BE2C (cell line): ENCODE data around the gene NDUFC1. TPM values are rescaled to one million over a fixed set of nuclear protein-coding genes. Genes with fewer than 3 reads are reported as not detected.
A peak's percentile ranks its signal among the peaks of the same experiment; 100 is the strongest.

Experiments
- DNase-seq: peaks from one replicate; pipeline ENCODE4 v3.0.0-alpha.2; 2020
- H3K27me3 ChIP-seq: fragments of 250-450 bp; sonication (Bioruptor Pico); 2 replicates; pipeline ENCODE4 v1.5.1; 2020; ENCODE audit warnings: mild to moderate bottlenecking
- H3K36me3 ChIP-seq: fragments of 250-450 bp; sonication (Bioruptor Pico); 2 replicates; pipeline ENCODE4 v1.5.1; 2020; ENCODE audit warnings: mild to moderate bottlenecking
- H3K4me1 ChIP-seq: fragments of 250-450 bp; sonication (Bioruptor Pico); 2 replicates; pipeline ENCODE4 v1.5.1; 2020
- H3K4me3 ChIP-seq: 2 replicates; pipeline ENCODE4 v1.5.1; 2011; ENCODE audit warnings: low read depth, low read length
- H3K9me3 ChIP-seq: fragments of 250-450 bp; sonication (Bioruptor Pico); 2 replicates; pipeline ENCODE4 v1.5.1; 2020
- CTCF ChIP-seq: IDR thresholded peaks from 2 replicates; pipeline ENCODE4 v1.5.1; 2012; ENCODE audit warnings: mild to moderate bottlenecking, low read depth, low read length
- polyA plus RNA-seq: library from polyadenylated mRNA; unstranded; fragments of >200 nt; gene quantifications from one replicate; pipeline ENCODE4 v1.2.1, GENCODE V29; 2012; ENCODE audit warnings: low read depth, missing spikeins; ENCODE audit not compliant: insufficient read length, insufficient read depth

The NDUFC1 gene
- 106 TPM for polyA plus RNA-seq

- no peaks in the 10 kb centered on the region for H3K9me3 ChIP-seq
- TF ChIP-seq CTCF: no peak
- no peaks in the 10 kb centered on the region for H3K27me3 ChIP-seq
- H3K36me3 ChIP-seq: peaks cover 35% of the 10 kb centered on the region
- no peaks in the 10 kb centered on the region for H3K4me1 ChIP-seq
- H3K4me3 ChIP-seq: peak within 1 kb of the TSS; percentile 76
- DNase-seq: peak; percentile 63
Measured at GRCh38 chr4:139301821-139302611, at the start of gene NDUFC1. Gene NDUFC1, minus strand, starts transcription at chr4:139302477. Its CDS starts 6,679 bp downstream, at chr4:139295798.

GRCh38 chr4:139337612-139338011 is 35.3 kb upstream of the NDUFC1 start:
- H3K4me1 ChIP-seq: no peaks in the 10 kb centered on the region; the same call in 1 of the 2 replicates
- H3K4me3 ChIP-seq: no peak overlapping the region
- no peaks in the 10 kb centered on the region for H3K9me3 ChIP-seq
- H3K27me3 ChIP-seq: no peaks in the 10 kb centered on the region
- TF ChIP-seq CTCF: no peak
- peaks cover 61% of the 10 kb centered on the region for H3K36me3 ChIP-seq
- DNase-seq: no peak

GRCh38 chr4:139333046-139333445 is 30.8 kb upstream of the NDUFC1 start:
- DNase-seq: no peak
- H3K4me1 ChIP-seq: no peaks in the 10 kb centered on the region
- H3K36me3 ChIP-seq: peaks cover 45% of the 10 kb centered on the region
- no peaks in the 10 kb centered on the region for H3K27me3 ChIP-seq
- no peak overlapping the region for H3K4me3 ChIP-seq
- TF ChIP-seq CTCF: no peak
- H3K9me3 ChIP-seq: no peaks in the 10 kb centered on the region

- H3K27me3 ChIP-seq: no peaks in the 10 kb centered on the region
- no peak overlapping the region for H3K4me3 ChIP-seq
- H3K36me3 ChIP-seq: peaks cover 41% of the 10 kb centered on the region
- H3K9me3 ChIP-seq: no peaks in the 10 kb centered on the region
- no peak for DNase-seq
- no peak for TF ChIP-seq CTCF
- H3K4me1 ChIP-seq: no peaks in the 10 kb centered on the region
Measured at GRCh38 chr4:139331185-139331584, 28.9 kb upstream of the NDUFC1 start.

- Histone ChIP-seq H3K4me3 (no peak overlapping the region), H3K4me1 (no peaks in the 10 kb centered on the region), H3K9me3 (no peaks in the 10 kb centered on the region), H3K36me3 (peaks cover 35% of the 10 kb centered on the region), H3K27me3 (no peaks in the 10 kb centered on the region)
- no peak for TF ChIP-seq CTCF
- no peak for DNase-seq
Measured at GRCh38 chr4:139330283-139330682, 28.0 kb upstream of the NDUFC1 start.

GRCh38 chr4:139329665-139330200 is 27.5 kb upstream of the NDUFC1 start:
- Histone ChIP-seq H3K27me3 (no peaks in the 10 kb centered on the region), H3K4me1 (no peaks in the 10 kb centered on the region; the same call in 1 of the 2 replicates), H3K36me3 (peaks cover 30% of the 10 kb centered on the region), H3K4me3 (no peak overlapping the region), H3K9me3 (no peaks in the 10 kb centered on the region)
- no peak for TF ChIP-seq CTCF
- no peak for DNase-seq
